PC-9 (cell line): Measurements from ENCODE around the gene ADAMTS2. TPM values are rescaled to one million over a fixed set of nuclear protein-coding genes. Genes with fewer than 3 reads are reported as not detected.

Experiments
- BruUV-seq: library from RNA; stranded (reverse); fragments of 400-500 nt; replicated peaks from 2 replicates; lab custom pipeline; 2021; lab: Mats Ljungman, UMichigan
- CTCF ChIA-PET: fragments of 300-600 bp; sonication (Branson Sonifier 250); formaldehyde crosslinking; loops from one replicate; lab custom pipeline; 2022; ENCODE audit warnings: antibody characterized with exemption; lab: Charles Lee
- POLR2A ChIA-PET: fragments of 300-600 bp; sonication (Branson Sonifier 250); formaldehyde crosslinking; loops from one replicate; lab custom pipeline; 2022; ENCODE audit warnings: antibody characterized with exemption; ENCODE audit not compliant: unreplicated experiment; lab: Charles Lee
- DNase-seq, 2 experiments: peaks; one replicate each; pipeline versions ENCODE4 v3.0.0 to v3.0.0-alpha.2; 2015 to 2022; ENCODE audit warnings: mixed read lengths in 1 of 2
- H2AFZ ChIP-seq: fragments of 200-600 bp; sonication (generic); 2 replicates; pipeline ENCODE4 v1.8.1; 2017; ENCODE audit warnings: antibody characterized with exemption
- H3F3A ChIP-seq: fragments of 200-600 bp; sonication (generic); 2 replicates; pipeline ENCODE4 v1.8.1; 2017; ENCODE audit warnings: antibody characterized with exemption, mild to moderate bottlenecking, low read depth; ENCODE audit not compliant: insufficient read depth
- H3K27ac ChIP-seq: fragments of 200-600 bp; sonication (generic); 2 replicates; pipeline ENCODE4 v1.6.1; 2016; ENCODE audit warnings: mixed run types
- H3K27me3 ChIP-seq: fragments of 200-600 bp; sonication (generic); 2 replicates; pipeline ENCODE4 v1.6.1; 2016; ENCODE audit warnings: low read depth, mixed run types; ENCODE audit not compliant: insufficient read depth
- H3K36me3 ChIP-seq: fragments of 200-600 bp; sonication (generic); 2 replicates; pipeline ENCODE4 v1.6.1; 2016; ENCODE audit warnings: low read depth, mixed run types
- H3K4me1 ChIP-seq: fragments of 200-600 bp; sonication (generic); replicated peaks from 2 replicates; pipeline ENCODE4 v1.6.1; 2016; ENCODE audit warnings: mixed run types; ENCODE audit not compliant: insufficient read depth
- H3K4me2 ChIP-seq: fragments of 200-600 bp; sonication (generic); 2 replicates; pipeline ENCODE4 v1.6.1; 2017; ENCODE audit warnings: mixed run types
- H3K4me3 ChIP-seq: fragments of 200-600 bp; sonication (generic); 2 replicates; pipeline ENCODE4 v1.6.1; 2016; ENCODE audit warnings: mixed run types
- H3K79me2 ChIP-seq: fragments of 200-600 bp; sonication (generic); 2 replicates; pipeline ENCODE4 v1.6.1; 2017; ENCODE audit warnings: low read depth, mixed run types
- H3K9me2 ChIP-seq: fragments of 200-600 bp; sonication (generic); 2 replicates; pipeline ENCODE4 v1.8.1; 2017; ENCODE audit warnings: mild to moderate bottlenecking; ENCODE audit not compliant: insufficient read depth
- H3K9me3 ChIP-seq: fragments of 200-600 bp; sonication (generic); 2 replicates; pipeline ENCODE4 v1.8.1; 2016; ENCODE audit warnings: low read depth; ENCODE audit not compliant: insufficient read depth
- H4K20me1 ChIP-seq: fragments of 200-600 bp; sonication (generic); 2 replicates; pipeline ENCODE4 v1.8.1; 2017; ENCODE audit not compliant: insufficient read depth
- CTCF ChIP-seq: fragments of 200-600 bp; sonication (generic); conservative IDR thresholded peaks from 2 replicates; pipeline ENCODE4 v1.6.1; 2017; ENCODE audit warnings: mixed run types, antibody characterized with exemption, mild to moderate bottlenecking, moderate library complexity
- EZH2 ChIP-seq: fragments of 200-600 bp; sonication (generic); IDR thresholded peaks from 2 replicates; pipeline ENCODE4 v1.8.0; 2017; ENCODE audit warnings: antibody characterized with exemption, low read depth
- intact Hi-C: fragments of 100-400 bp; cut with micrococcal nuclease; formaldehyde crosslinking; loops from one replicate; pipeline ENCODE4 v1.10.0; 2022; ENCODE audit not compliant: unreplicated experiment
- total RNA-seq: library from RNA; stranded (reverse); gene quantifications from 2 replicates; pipeline ENCODE4 v1.2.3, GENCODE V29; 2021

The ADAMTS2 gene
- total RNA-seq, 1 experiment from 2014 or later, result not detected

- no peak overlapping the region for H2AFZ ChIP-seq
- no peaks in the 10 kb centered on the region for H3K9me3 ChIP-seq
- no peak overlapping the region for H3K4me3 ChIP-seq
- TF ChIP-seq CTCF, result no peak
- no peak for TF ChIP-seq EZH2
- peaks cover 77% of the 10 kb centered on the region for H3K27me3 ChIP-seq
- H3K4me2 ChIP-seq, result no peak overlapping the region
- DNase-seq, result no peak
- intact Hi-C loops, result loop anchor here (10.0 kb wide), 1 partner anchor 434 kb away; the partner anchor contains the start of gene ZNF354A
- H3K36me3 ChIP-seq, result no peaks in the 10 kb centered on the region
- H3K4me1 ChIP-seq, result no peaks in the 10 kb centered on the region
- H3K27ac ChIP-seq, result no peak overlapping the region
- ChIA-PET CTCF (no interaction called here), POLR2A (no interaction called here)
- no peaks in the 10 kb centered on the region for H4K20me1 ChIP-seq
- no peaks in the 10 kb centered on the region for H3K79me2 ChIP-seq
- no peaks in the 10 kb centered on the region for H3K9me2 ChIP-seq
- no peaks in the 10 kb centered on the region for H3F3A ChIP-seq
- no TSS peak for BruUV-seq
Observed at GRCh38 chr5:179168664-179169063, 176.6 kb downstream of the ADAMTS2 start.

- CTCF ChIA-PET, result interaction anchor here (0.6 kb wide), 2 partner anchors 25 to 1078 kb away, joined by 3 to 4 read pairs; no protein-coding TSS in a partner anchor
- no peak overlapping the region for H3K4me2 ChIP-seq
- intact Hi-C loops, result loop anchor here (1.0 to 10.0 kb wide), 2 partner anchors 326 to 433 kb away; partner anchors contain the start of gene ZNF354A
Observed at GRCh38 chr5:179167871-179168451, 177.3 kb downstream of the ADAMTS2 start.

More at GRCh38 chr5:179167871-179168451, 177.3 kb downstream of the ADAMTS2 start:
- TF ChIP-seq CTCF (no peak), EZH2 (no peak)
- Histone ChIP-seq H3K4me3 (no peak overlapping the region), H3F3A (no peaks in the 10 kb centered on the region), H3K36me3 (no peaks in the 10 kb centered on the region), H3K27ac (no peak overlapping the region), H2AFZ (no peak overlapping the region), H4K20me1 (no peaks in the 10 kb centered on the region), H3K27me3 (peaks cover 84% of the 10 kb centered on the region), H3K9me3 (no peaks in the 10 kb centered on the region), H3K79me2 (no peaks in the 10 kb centered on the region), H3K4me1 (no peaks in the 10 kb centered on the region), H3K9me2 (no peaks in the 10 kb centered on the region)
- BruUV-seq, result no TSS peak
- no peak for DNase-seq
- POLR2A ChIA-PET, result no interaction called here
